A549 (cell line): Measurements from ENCODE around the gene SAMD4B.

Experiments used
- CTCF ChIP-seq: fragments of >200 bp; sonication (Bioruptor Twin); formaldehyde crosslinking; IDR thresholded peaks from 3 replicates; pipeline ENCODE4 v1.5.1; 2016
- PHF8 ChIP-seq: fragments of 200-600 bp; sonication (generic); IDR thresholded peaks from 2 replicates; pipeline ENCODE4 v1.6.1; 2016; ENCODE audit warnings: low read depth, mild to moderate bottlenecking, antibody characterized with exemption, moderate library complexity, borderline replicate concordance
- TF ChIP-seq, protein P1 (sequence below): fragments of 200-600 bp; sonication (generic); IDR thresholded peaks from 2 replicates; pipeline ENCODE4 v1.6.1; 2016; ENCODE audit warnings: antibody characterized with exemption, mild to moderate bottlenecking, moderate library complexity

DNA sequence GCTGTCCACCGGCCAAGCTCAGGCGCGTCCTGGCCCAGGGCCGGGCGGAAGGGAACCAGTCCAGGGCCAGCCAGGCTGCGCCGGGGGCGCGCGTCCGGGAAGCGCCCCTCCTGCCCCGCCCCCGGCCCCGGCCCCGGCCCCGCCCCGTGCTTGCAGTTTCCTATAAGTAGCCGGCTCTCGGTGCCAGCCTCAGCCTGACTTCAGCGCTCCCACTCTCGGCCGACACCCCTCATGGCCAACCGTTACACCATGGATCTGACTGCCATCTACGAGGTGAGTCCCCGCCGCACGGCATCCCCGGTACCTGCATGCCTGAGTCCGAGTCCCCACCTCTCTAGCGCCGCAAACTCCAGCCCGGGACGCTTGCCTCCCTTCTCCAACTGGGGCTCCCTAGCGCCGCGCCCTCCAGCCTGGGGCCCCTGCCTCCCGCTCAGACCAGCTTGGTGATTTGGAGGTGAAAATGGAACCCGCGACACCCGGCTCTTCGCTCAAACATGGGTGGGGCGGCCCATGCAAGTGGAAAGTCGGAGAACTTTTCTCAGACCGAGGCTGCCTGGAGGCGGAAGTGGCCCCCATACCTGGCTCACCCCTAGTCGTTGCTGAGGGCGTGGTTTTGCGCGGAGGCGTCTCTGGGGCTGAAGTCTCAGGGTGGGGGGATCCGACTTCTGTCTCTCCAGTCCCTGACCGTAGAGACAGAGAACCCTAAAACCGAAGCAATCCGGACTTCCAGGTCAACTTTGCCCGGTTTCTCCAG, 64.6 kb downstream of the SAMD4B start, which contains the start of gene ZFP36:
- TF ChIP-seq PHF8 (peak; percentile 96), CTCF (peak; percentile 22; the same call in 1 of the 3 replicates)
- TF ChIP-seq, protein P1, sequence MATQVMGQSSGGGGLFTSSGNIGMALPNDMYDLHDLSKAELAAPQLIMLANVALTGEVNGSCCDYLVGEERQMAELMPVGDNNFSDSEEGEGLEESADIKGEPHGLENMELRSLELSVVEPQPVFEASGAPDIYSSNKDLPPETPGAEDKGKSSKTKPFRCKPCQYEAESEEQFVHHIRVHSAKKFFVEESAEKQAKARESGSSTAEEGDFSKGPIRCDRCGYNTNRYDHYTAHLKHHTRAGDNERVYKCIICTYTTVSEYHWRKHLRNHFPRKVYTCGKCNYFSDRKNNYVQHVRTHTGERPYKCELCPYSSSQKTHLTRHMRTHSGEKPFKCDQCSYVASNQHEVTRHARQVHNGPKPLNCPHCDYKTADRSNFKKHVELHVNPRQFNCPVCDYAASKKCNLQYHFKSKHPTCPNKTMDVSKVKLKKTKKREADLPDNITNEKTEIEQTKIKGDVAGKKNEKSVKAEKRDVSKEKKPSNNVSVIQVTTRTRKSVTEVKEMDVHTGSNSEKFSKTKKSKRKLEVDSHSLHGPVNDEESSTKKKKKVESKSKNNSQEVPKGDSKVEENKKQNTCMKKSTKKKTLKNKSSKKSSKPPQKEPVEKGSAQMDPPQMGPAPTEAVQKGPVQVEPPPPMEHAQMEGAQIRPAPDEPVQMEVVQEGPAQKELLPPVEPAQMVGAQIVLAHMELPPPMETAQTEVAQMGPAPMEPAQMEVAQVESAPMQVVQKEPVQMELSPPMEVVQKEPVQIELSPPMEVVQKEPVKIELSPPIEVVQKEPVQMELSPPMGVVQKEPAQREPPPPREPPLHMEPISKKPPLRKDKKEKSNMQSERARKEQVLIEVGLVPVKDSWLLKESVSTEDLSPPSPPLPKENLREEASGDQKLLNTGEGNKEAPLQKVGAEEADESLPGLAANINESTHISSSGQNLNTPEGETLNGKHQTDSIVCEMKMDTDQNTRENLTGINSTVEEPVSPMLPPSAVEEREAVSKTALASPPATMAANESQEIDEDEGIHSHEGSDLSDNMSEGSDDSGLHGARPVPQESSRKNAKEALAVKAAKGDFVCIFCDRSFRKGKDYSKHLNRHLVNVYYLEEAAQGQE = peak; percentile 47
